GM12873 (cell line): ENCODE data around the gene CHN2.

Experiments used
- TF ChIP-seq, protein P1 (sequence below): IDR thresholded peaks from 2 replicates; pipeline ENCODE4 v1.5.1; 2012; ENCODE audit warnings: low read depth, mild to moderate bottlenecking, moderate library complexity, low read length, control low read depth; ENCODE audit not compliant: insufficient read depth; ENCODE audit errors: missing control alignments

The CHN2 gene

GRCh38 chr7:29479301-29480200 is 285.0 kb downstream of the CHN2 start:
- TF ChIP-seq, protein P1, sequence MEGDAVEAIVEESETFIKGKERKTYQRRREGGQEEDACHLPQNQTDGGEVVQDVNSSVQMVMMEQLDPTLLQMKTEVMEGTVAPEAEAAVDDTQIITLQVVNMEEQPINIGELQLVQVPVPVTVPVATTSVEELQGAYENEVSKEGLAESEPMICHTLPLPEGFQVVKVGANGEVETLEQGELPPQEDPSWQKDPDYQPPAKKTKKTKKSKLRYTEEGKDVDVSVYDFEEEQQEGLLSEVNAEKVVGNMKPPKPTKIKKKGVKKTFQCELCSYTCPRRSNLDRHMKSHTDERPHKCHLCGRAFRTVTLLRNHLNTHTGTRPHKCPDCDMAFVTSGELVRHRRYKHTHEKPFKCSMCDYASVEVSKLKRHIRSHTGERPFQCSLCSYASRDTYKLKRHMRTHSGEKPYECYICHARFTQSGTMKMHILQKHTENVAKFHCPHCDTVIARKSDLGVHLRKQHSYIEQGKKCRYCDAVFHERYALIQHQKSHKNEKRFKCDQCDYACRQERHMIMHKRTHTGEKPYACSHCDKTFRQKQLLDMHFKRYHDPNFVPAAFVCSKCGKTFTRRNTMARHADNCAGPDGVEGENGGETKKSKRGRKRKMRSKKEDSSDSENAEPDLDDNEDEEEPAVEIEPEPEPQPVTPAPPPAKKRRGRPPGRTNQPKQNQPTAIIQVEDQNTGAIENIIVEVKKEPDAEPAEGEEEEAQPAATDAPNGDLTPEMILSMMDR: no peak

- TF ChIP-seq, protein P1: no peak
These were observed 285.9 kb downstream of the CHN2 start for GRCh38 chr7:29480451-29480850.

DNA sequence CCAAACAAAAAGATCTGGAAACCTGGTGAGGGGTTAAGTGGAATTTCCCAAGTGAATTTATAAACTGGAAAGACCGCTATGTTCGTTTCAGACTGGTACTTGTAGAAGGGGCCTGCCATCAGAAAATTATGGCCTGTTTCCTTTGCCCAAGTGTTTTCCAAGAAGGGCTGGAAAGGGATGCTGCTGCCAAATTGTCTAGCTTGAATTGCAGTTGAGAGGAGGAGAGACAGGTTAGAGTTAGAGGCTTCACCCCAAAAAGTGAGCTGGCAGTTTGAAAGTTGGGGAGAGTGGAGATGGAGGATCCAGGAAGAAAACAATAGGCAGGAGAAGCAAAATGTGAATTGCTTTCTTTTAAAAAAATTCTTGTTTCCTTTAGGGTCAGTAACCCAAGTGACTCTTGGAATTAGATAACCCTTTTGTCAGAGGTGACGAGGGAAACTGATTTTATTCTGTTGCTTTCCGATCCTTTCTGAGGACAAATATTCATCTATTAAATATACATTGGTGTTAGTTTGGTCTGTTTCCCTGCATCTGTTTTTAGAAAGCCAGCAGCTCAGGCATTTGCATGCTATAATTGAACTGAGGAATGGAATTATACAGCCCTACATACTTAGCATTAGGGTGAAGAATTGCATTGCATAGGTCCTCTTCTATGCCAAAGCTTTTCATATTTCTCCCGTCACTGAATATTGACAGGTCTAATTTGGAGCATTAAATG is 286.5 kb downstream of the CHN2 start:
- TF ChIP-seq, protein P1: no peak

DNA sequence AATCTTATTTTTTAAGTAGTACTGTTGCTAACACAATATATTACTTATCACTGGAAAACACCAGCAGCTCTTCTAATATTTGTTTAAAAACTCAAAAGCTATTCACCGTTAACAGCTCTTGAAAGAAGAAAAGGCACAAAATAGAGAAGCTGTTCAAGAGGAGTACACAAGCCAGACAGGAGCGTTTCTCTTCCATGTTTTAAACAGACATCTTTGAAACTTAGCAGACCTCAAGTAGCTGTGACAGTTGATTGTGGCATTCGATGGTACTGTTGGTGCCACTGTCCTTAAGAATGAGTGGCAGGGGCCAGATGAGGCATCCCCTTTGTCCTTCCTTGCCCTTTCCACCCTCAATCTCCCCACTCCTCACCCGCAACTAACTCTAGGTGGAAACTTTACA is 287.5 kb downstream of the CHN2 start:
- TF ChIP-seq, protein P1: no peak

DNA sequence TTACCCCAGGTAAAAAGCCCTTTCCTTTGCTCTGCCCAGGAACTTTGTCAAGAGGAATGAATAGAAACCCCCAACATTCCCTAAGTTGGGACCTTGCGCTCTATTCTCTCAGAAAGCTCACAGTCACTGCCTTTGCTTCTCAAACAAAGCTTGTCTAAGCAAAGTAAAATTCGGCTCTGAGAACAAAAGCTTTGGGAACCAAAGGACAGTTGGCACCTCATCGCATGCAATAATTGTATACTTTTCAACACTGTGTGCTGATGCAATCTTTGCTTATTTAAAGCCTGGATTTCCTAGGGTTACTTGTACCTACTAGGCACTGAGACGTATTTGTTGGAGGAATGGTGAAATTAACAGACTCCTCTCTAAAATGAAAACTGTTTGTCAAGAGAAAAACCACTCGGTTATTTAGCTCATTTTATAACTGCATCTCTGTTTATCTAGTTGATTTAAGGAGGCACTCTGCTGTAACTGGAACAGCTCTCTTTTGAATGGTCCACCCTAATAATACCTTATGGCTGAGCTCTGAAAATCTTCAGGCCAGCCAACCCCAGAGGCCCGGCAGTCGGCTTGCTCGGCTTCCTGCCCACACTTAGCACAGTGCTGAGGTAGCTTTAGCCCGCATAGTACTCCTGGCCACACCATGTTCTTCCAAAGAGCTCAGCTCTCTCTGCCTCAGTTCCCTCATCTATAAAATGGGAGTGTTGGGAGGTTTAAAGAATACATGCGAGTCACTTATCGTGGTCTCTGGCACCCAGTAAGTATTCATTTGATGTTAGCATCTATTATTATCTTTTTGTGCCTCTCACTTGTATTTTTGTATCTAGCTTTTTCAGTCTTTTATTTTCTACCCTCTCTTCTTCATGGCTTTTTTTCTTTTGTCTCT is 288.9 kb downstream of the CHN2 start:
- TF ChIP-seq, protein P1: no peak

- TF ChIP-seq, protein P1: no peak
These were observed 289.7 kb downstream of the CHN2 start for GRCh38 chr7:29484280-29484679.
